Neuronal stem cell (in vitro differentiated cells): ENCODE data around the gene CKS2.

ENCODE experiments used
- DNase-seq: peaks from one replicate; pipeline ENCODE4 v3.0.0-alpha.2; 2013; ENCODE audit warnings: low spot score
- H2AFZ ChIP-seq: one replicate; pipeline ENCODE4 v1.6.1; 2013; ENCODE audit warnings: mild to moderate bottlenecking, low read length, inconsistent platforms
- H2AK5ac ChIP-seq: 2 replicates; pipeline ENCODE4 v1.6.1; 2013; ENCODE audit warnings: low read depth, mild to moderate bottlenecking, inconsistent platforms, low read length, moderate library complexity, mixed read lengths
- H2BK120ac ChIP-seq: 2 replicates; pipeline ENCODE4 v1.6.1; 2013; ENCODE audit warnings: low read depth, mild to moderate bottlenecking, inconsistent platforms, low read length, moderate library complexity, mixed read lengths
- H2BK12ac ChIP-seq: one replicate; pipeline ENCODE4 v1.6.1; 2013; ENCODE audit warnings: low read length, inconsistent platforms
- H2BK15ac ChIP-seq: 2 replicates; pipeline ENCODE4 v1.6.1; 2013; ENCODE audit warnings: mild to moderate bottlenecking, low read length, inconsistent platforms, mixed read lengths
- H2BK5ac ChIP-seq: one replicate; pipeline ENCODE4 v1.6.1; 2013; ENCODE audit warnings: inconsistent platforms, mild to moderate bottlenecking, low read length, moderate library complexity
- H3K14ac ChIP-seq: one replicate; pipeline ENCODE4 v1.6.1; 2013; ENCODE audit warnings: low read length, inconsistent platforms
- H3K18ac ChIP-seq: 2 replicates; pipeline ENCODE4 v1.6.1; 2013; ENCODE audit warnings: low read length, inconsistent platforms
- H3K23ac ChIP-seq: 2 replicates; pipeline ENCODE4 v1.6.1; 2013; ENCODE audit warnings: low read depth, mild to moderate bottlenecking, mixed read lengths, low read length, inconsistent platforms; ENCODE audit not compliant: poor library complexity
- H3K27ac ChIP-seq: replicated peaks from 3 replicates; pipeline ENCODE4 v1.5.1; 2013; ENCODE audit warnings: low read length, inconsistent platforms
- H3K27me3 ChIP-seq, 3 experiments: 2 replicates each; pipeline ENCODE4 v1.6.1; 2013; ENCODE audit warnings: low read length in 3 of 3, mild to moderate bottlenecking in 2 of 3, inconsistent platforms in 1 of 3, low read depth in 1 of 3, mixed read lengths in 1 of 3, moderate library complexity in 1 of 3; ENCODE audit not compliant: control insufficient read depth in 3 of 3, insufficient read depth in 3 of 3
- H3K36me3 ChIP-seq, 2 donors: replicated peaks in 1 of 2; 2 replicates each; pipeline ENCODE4 v1.6.1; 2013; ENCODE audit warnings: low read length in 2 of 2; ENCODE audit not compliant: control insufficient read depth in 2 of 2, insufficient read depth in 2 of 2
- H3K4ac ChIP-seq: 2 replicates; pipeline ENCODE4 v1.6.1; 2013; ENCODE audit warnings: inconsistent platforms, mild to moderate bottlenecking, low read length, moderate library complexity
- H3K4me1 ChIP-seq, 2 donors: 1 replicate in 1 of 2; 2 replicates in 1 of 2; pipeline ENCODE4 v1.6.1; 2013; ENCODE audit warnings: low read length in 2 of 2, low read depth in 1 of 2; ENCODE audit not compliant: control insufficient read depth in 2 of 2, insufficient read depth in 1 of 2
- H3K4me2 ChIP-seq: one replicate; pipeline ENCODE4 v1.6.1; 2013; ENCODE audit warnings: mild to moderate bottlenecking, low read length, inconsistent platforms; ENCODE audit not compliant: insufficient read depth, poor library complexity, severe bottlenecking
- H3K4me3 ChIP-seq, 2 donors: 2 replicates each; pipeline ENCODE4 v1.5.1; 2013; ENCODE audit warnings: low read length in 2 of 2, mild to moderate bottlenecking in 2 of 2, inconsistent platforms in 1 of 2, moderate library complexity in 1 of 2
- H3K79me1 ChIP-seq: one replicate; pipeline ENCODE4 v1.6.1; 2013; ENCODE audit warnings: low read depth, mild to moderate bottlenecking, inconsistent platforms, low read length, moderate library complexity
- H3K9ac ChIP-seq: one replicate; pipeline ENCODE4 v1.6.1; 2013; ENCODE audit warnings: mild to moderate bottlenecking, low read depth, low read length, inconsistent platforms; ENCODE audit not compliant: poor library complexity
- H3K9me3 ChIP-seq, 2 donors: replicated peaks in 1 of 2; 2 replicates each; pipeline versions ENCODE3 to v1.6.1; 2013; ENCODE audit warnings: low read length in 2 of 2, mild to moderate bottlenecking in 2 of 2, inconsistent platforms in 1 of 2, low read depth in 1 of 2, mixed read lengths in 1 of 2, moderate library complexity in 1 of 2; ENCODE audit not compliant: control insufficient read depth in 2 of 2, insufficient read depth in 1 of 2
- H4K8ac ChIP-seq: one replicate; pipeline ENCODE4 v1.6.1; 2013; ENCODE audit warnings: low read depth, mild to moderate bottlenecking, inconsistent platforms, low read length, moderate library complexity
- H4K91ac ChIP-seq: one replicate; pipeline ENCODE4 v1.6.1; 2013; ENCODE audit warnings: low read length, low read depth, mild to moderate bottlenecking, inconsistent platforms; ENCODE audit not compliant: poor library complexity
- WGBS, 2 donors: extraction: QIAGEN DNeasy Blood & Tissue Kit; methylation state at CpG; one replicate each; pipeline ENCODE4 v1.1.7; 2013; ENCODE audit warnings: missing lambda C conversion rate in 2 of 2, mixed read lengths in 1 of 2; ENCODE audit not compliant: insufficient read length in 2 of 2, insufficient replicate concordance in 1 of 2; ENCODE audit errors: extremely low coverage in 2 of 2; 5-methylcytosine and 5-hydroxymethylcytosine counted together

The CKS2 gene

DNA sequence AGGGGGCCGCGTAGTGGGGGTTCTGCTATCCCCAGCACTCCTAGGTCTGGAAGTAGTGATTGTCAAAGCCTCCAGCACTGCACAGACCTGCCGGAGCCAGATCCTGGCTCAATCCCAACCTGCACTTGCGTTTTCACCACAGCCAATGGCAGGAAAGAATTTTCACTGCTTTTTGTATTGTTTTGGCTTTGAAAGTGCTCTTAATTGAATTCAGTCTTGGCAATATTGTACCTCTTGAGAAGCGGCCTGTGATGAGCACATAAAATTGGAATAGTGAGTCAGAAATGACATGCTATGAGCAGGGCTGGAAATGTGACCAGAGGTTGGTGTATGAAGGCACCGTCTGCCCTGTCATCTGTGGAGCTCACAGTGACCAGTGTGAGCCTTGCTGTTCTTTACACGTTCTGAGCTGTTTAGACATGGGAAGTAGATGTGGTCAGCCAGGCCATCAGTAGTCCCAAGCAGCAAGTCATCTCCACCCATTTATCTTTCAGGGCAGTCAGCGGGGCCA, 48.8 kb downstream of the CKS2 start:
- no peak overlapping the region for H3K27ac ChIP-seq
- WGBS, 2 donors = no CpG with 5 or more reads among the region's 8 CpGs
- H3K36me3 ChIP-seq = peaks cover 44 to 84% of the 10 kb centered on the region in 2 donors
- no peaks in the 10 kb centered on the region for H3K9me3 ChIP-seq
- H2BK15ac ChIP-seq = no peak overlapping the region
- no peak overlapping the region for H3K9ac ChIP-seq
- no peak overlapping the region for H2BK5ac ChIP-seq
- H2AK5ac ChIP-seq = no peak overlapping the region
- H3K4me1 ChIP-seq = no peaks in the 10 kb centered on the region
- no peak overlapping the region for H3K4me2 ChIP-seq
- H3K27me3 ChIP-seq = no peaks in the 10 kb centered on the region
- H2BK12ac ChIP-seq = no peak overlapping the region
- H3K18ac ChIP-seq = no peak overlapping the region
- no peak for DNase-seq
- no peak overlapping the region for H2AFZ ChIP-seq
- H2BK120ac ChIP-seq = no peak overlapping the region
- H3K4ac ChIP-seq = no peak overlapping the region
- no peak overlapping the region for H4K8ac ChIP-seq
- H4K91ac ChIP-seq = no peak overlapping the region
- H3K4me3 ChIP-seq = no peak overlapping the region
- no peak overlapping the region for H3K14ac ChIP-seq
- H3K23ac ChIP-seq = no peak overlapping the region
- H3K79me1 ChIP-seq = no peaks in the 10 kb centered on the region

DNA sequence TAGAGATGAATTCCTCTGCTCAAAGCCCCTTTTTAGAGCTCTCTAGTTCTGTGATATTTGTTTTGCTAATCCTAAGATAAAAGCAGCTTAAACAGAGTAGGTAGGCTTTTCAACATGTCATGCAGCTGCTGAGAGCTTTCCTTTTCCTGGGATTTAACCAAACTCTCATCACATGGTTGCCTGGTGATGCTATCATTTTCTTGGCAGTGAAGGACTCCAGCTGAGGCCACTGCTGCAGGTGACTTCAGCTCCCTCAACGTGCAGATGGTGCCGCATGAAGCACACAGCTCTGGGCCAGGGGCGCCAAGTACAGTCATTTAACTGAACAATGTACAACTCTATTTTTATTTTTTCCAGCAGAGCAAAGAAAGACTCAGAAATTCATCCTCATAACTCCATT, 49.5 kb downstream of the CKS2 start:
- Histone ChIP-seq H2BK12ac (no peak overlapping the region), H4K8ac (no peak overlapping the region), H2AFZ (no peak overlapping the region), H3K14ac (no peak overlapping the region), H2BK5ac (no peak overlapping the region), H3K4ac (no peak overlapping the region), H3K27ac (no peak overlapping the region), H3K36me3 (peaks cover 42 to 77% of the 10 kb centered on the region in 2 donors), H3K18ac (no peak overlapping the region), H3K9ac (no peak overlapping the region), H2AK5ac (no peak overlapping the region), H2BK15ac (no peak overlapping the region), H3K4me3 (no peak overlapping the region), H3K27me3 (no peaks in the 10 kb centered on the region), H3K4me1 (no peaks in the 10 kb centered on the region), H3K79me1 (no peaks in the 10 kb centered on the region), H2BK120ac (no peak overlapping the region), H4K91ac (no peak overlapping the region), H3K9me3 (no peaks in the 10 kb centered on the region), H3K4me2 (no peak overlapping the region), H3K23ac (no peak overlapping the region)
- no peak for DNase-seq
- WGBS, 2 donors = no CpG with 5 or more reads among the region's 3 CpGs

DNA sequence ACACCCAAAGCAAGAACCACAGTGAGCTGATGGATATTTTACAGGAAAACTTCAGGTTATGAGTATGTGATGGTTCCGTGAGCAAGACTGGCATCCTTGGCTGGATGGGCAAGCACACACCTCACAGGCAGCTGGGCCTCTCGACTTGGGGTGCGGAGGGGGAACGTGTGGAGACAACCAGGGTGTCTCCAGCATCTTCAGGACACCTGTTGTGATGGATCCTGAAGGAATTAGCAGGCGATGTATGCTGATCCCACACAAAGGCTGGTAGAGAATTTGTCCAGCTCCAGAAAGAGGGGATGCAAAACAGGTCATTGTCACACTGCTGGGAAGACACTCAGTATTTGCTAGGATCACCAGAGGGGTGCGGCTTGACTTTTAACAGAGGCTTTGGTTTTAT, 50.0 kb downstream of the CKS2 start:
- Histone ChIP-seq H4K8ac (no peak overlapping the region), H3K36me3 (peaks cover 42 to 72% of the 10 kb centered on the region in 2 donors)

DNA sequence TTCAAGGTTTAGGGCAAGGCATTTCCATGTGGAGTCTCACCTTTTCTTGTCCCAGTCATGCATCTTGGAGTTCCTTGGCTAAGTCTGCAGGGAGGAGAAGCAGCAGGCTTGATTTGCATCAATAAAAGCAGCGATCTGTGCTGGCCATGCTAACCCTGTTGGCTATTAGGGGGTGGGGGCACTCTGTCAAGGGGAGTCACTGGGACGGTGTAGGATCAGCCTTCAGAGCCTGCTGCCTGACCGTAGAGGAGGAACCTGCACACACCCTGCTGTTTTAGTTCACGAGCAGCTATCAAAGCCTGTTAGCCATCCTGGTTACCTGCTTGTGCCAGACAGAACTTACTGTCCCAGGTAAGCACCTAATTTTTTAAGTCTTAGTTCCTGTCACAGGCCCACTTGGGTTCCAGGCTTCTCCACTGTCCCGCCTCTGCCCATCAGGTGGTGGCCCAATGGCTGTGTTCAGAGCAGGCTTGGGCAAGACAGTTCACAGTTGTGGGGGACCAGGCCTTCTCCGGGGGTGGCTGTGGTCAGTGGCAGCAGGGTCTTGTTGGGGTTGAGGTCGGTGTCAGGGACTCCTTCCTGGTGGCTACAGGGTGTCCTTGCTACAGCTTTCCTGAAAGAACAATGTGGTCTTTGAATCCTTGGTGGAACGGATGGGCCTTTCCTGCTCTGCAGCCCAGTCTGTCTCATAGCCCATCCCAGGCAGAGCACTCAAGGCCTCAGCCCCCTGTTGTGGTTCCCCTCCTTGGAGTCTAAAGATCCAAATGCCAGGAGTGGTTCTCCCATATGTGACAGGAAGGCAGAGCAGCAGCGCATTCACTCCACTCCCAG, 51.0 kb downstream of the CKS2 start:
- H3K4me3 ChIP-seq = no peak overlapping the region

More for the DNA sequence above, 50.0 kb downstream of the CKS2 start:
- H3K27me3 ChIP-seq = no peaks in the 10 kb centered on the region
- H4K91ac ChIP-seq = no peak overlapping the region
- no peak overlapping the region for H3K4ac ChIP-seq
- WGBS, 2 donors = no CpG with 5 or more reads among the region's 6 CpGs
- no peaks in the 10 kb centered on the region for H3K4me1 ChIP-seq
- H2AFZ ChIP-seq = no peak overlapping the region
- no peak overlapping the region for H3K14ac ChIP-seq
- no peaks in the 10 kb centered on the region for H3K9me3 ChIP-seq
- H2BK120ac ChIP-seq = no peak overlapping the region
- no peak overlapping the region for H3K9ac ChIP-seq
- no peak overlapping the region for H3K23ac ChIP-seq
- no peak overlapping the region for H3K4me2 ChIP-seq
- H2BK12ac ChIP-seq = no peak overlapping the region
- no peak overlapping the region for H3K18ac ChIP-seq
- no peak overlapping the region for H3K4me3 ChIP-seq
- H3K79me1 ChIP-seq = no peaks in the 10 kb centered on the region
- H2AK5ac ChIP-seq = no peak overlapping the region
- no peak overlapping the region for H2BK15ac ChIP-seq
- H3K27ac ChIP-seq = no peak overlapping the region
- no peak overlapping the region for H2BK5ac ChIP-seq
- DNase-seq = no peak

More for the DNA sequence above, 51.0 kb downstream of the CKS2 start:
- Histone ChIP-seq H3K4me1 (no peaks in the 10 kb centered on the region), H4K8ac (no peak overlapping the region), H2BK15ac (no peak overlapping the region), H3K23ac (no peak overlapping the region), H3K18ac (no peak overlapping the region), H2BK12ac (no peak overlapping the region), H3K9ac (no peak overlapping the region), H3K4ac (no peak overlapping the region), H3K4me2 (no peak overlapping the region), H2AFZ (no peak overlapping the region), H3K14ac (no peak overlapping the region), H2AK5ac (no peak overlapping the region), H3K9me3 (no peaks in the 10 kb centered on the region), H3K27ac (no peak overlapping the region), H3K79me1 (no peaks in the 10 kb centered on the region), H4K91ac (no peak overlapping the region), H2BK120ac (no peak overlapping the region), H3K27me3 (no peaks in the 10 kb centered on the region), H2BK5ac (no peak overlapping the region), H3K36me3 (peaks cover 36 to 62% of the 10 kb centered on the region in 2 donors)
- no peak for DNase-seq
- WGBS, 2 donors = no CpG with 5 or more reads among the region's 9 CpGs
